ENCODE measurements around the gene MNAT1.

MNAT1 gene

DNA sequence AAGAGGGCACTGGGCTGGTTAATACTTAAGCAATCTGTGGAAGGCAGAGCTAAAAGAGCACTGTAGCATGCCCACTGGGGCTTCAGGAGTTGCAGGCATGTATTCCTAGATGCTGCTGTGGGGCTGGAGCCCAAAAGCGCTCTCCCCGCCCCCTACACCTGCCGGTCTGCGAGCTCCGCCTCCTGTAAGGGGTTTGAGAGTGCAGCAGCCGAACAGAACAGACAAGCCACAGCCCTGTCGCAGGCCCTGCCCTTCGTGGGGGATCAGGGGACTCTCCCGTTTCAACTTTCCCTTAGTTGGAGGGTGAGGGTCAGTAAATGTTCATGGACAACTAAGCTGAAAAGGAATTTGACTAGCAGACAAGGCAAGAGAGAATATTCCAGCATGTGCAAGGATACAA lies 264.1 kb downstream of the MNAT1 start:
- Mint-ChIP-seq H3K4me3 (no peak overlapping the region), H3K4me1 (no peaks in the 10 kb centered on the region), H3K36me3 (ENCODE audit: low read depth) (peaks cover 68% of the 10 kb centered on the region), H3K9me3 (peaks cover 25% of the 10 kb centered on the region), H3K27me3 (ENCODE audit: low read depth, poor library complexity) (no peaks in the 10 kb centered on the region), H3K27ac (no peak overlapping the region)
- TF ChIP-seq, protein P1, sequence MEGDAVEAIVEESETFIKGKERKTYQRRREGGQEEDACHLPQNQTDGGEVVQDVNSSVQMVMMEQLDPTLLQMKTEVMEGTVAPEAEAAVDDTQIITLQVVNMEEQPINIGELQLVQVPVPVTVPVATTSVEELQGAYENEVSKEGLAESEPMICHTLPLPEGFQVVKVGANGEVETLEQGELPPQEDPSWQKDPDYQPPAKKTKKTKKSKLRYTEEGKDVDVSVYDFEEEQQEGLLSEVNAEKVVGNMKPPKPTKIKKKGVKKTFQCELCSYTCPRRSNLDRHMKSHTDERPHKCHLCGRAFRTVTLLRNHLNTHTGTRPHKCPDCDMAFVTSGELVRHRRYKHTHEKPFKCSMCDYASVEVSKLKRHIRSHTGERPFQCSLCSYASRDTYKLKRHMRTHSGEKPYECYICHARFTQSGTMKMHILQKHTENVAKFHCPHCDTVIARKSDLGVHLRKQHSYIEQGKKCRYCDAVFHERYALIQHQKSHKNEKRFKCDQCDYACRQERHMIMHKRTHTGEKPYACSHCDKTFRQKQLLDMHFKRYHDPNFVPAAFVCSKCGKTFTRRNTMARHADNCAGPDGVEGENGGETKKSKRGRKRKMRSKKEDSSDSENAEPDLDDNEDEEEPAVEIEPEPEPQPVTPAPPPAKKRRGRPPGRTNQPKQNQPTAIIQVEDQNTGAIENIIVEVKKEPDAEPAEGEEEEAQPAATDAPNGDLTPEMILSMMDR (IDR thresholded peaks at IDR 0.05) = no peak
- no peak for DNase-seq

DNA sequence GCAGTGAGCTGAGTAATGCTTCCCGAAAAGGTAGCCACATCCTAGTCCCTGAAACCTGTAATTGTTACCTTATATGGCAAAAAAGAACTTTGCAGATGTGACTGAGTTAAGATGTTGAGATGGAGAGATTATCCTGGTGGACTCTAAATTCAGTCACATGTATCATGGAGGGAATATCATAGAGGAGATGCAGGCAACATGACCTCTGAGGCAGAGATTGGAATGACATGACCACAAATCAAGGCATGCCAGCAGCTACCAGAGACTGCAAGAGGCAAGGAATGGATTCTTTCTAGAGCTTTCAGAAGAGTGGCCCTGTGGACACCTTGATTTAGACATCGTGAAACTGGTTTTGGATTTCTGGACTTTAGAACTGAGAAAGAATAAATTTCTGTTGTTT lies 265.0 kb downstream of the MNAT1 start:
- Mint-ChIP-seq H3K9me3 (peaks cover 29% of the 10 kb centered on the region), H3K4me3 (no peak overlapping the region), H3K36me3 (ENCODE audit: low read depth) (peaks cover 71% of the 10 kb centered on the region), H3K4me1 (no peaks in the 10 kb centered on the region), H3K27me3 (ENCODE audit: low read depth, poor library complexity) (no peaks in the 10 kb centered on the region), H3K27ac (no peak overlapping the region)
- TF ChIP-seq, protein P1 (IDR thresholded peaks at IDR 0.05) = no peak
- DNase-seq = no peak

DNA sequence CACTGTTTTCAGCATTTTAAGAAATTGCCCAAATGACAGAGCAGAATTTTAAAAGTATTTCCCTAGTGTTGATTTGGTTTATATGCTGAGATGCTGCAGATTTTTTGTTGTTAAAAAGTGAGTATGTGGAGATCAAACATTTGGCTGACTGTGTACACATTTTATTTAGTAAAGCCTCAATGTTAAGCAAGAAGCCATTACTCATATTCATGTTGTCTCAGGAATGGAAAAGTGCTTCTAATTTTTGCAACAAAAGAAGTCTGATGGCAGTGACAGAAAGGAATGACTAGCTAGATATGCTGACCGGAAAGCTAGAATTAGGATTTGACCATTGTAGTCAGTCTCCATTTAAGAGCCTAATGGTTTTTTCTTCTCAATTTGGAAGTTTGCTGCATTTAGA lies 269.0 kb downstream of the MNAT1 start:
- Mint-ChIP-seq H3K27ac (no peak overlapping the region), H3K9me3 (peaks cover 23% of the 10 kb centered on the region), H3K36me3 (ENCODE audit: low read depth) (peaks cover 52% of the 10 kb centered on the region), H3K27me3 (ENCODE audit: low read depth, poor library complexity) (no peaks in the 10 kb centered on the region), H3K4me3 (no peak overlapping the region), H3K4me1 (no peaks in the 10 kb centered on the region)
- TF ChIP-seq, protein P1 (IDR thresholded peaks at IDR 0.05) = no peak
- no peak for DNase-seq

GRCh38 chr14:61019537-61019936 lies 285.0 kb downstream of the MNAT1 start:
- Mint-ChIP-seq H3K36me3 (ENCODE audit: low read depth) (peaks cover 18% of the 10 kb centered on the region), H3K27ac (no peak overlapping the region), H3K27me3 (ENCODE audit: low read depth, poor library complexity) (no peaks in the 10 kb centered on the region), H3K4me1 (peaks cover 12% of the 10 kb centered on the region), H3K4me3 (no peak overlapping the region), H3K9me3 (peaks cover 17% of the 10 kb centered on the region)
- no peak for DNase-seq
- TF ChIP-seq, protein P1 (IDR thresholded peaks at IDR 0.05) = no peak
